Activated naive CD8-positive, alpha-beta T cell treated with anti-CD3 and anti-CD28 coated beads, Interleukin-2, amount 10 ng/mL, durations not matched to agents 7 days and 5 days (primary cell): ENCODE data around the gene GRIP2. TPM values are rescaled to one million over a fixed set of nuclear protein-coding genes. Genes with fewer than 3 reads are reported as not detected.
A peak's percentile ranks its signal among the peaks of the same experiment; 100 is the strongest.

ENCODE experiments used
- ATAC-seq: fragments of 150-1000 bp; cut with Tn5 transposase; one replicate; pipeline ENCODE4 v1.10.0; 2021; ENCODE audit warnings: low read depth, moderate library complexity
- POLR2A ChIA-PET: fragments of 350-600 bp; sonication (Branson Sonifier 250); formaldehyde crosslinking; loops from one replicate; lab custom pipeline; 2021; ENCODE audit warnings: antibody characterized with exemption; lab: Charles Lee
- DNase-seq: peaks from one replicate; pipeline ENCODE4 v3.0.0; 2021
- H3K27ac Mint-ChIP-seq: one replicate; pipeline ENCODE4 v1.8.0; 2022; ENCODE audit warnings: mild to moderate bottlenecking, mixed read lengths
- H3K27me3 Mint-ChIP-seq: one replicate; pipeline ENCODE4 v1.8.0; 2022; ENCODE audit warnings: mild to moderate bottlenecking, moderate library complexity, mixed read lengths
- H3K36me3 Mint-ChIP-seq: one replicate; pipeline ENCODE4 v1.8.0; 2021; ENCODE audit warnings: mild to moderate bottlenecking, mixed read lengths
- H3K4me1 Mint-ChIP-seq: one replicate; pipeline ENCODE4 v1.8.0; 2021; ENCODE audit warnings: mixed read lengths
- H3K4me3 Mint-ChIP-seq: one replicate; pipeline ENCODE4 v1.8.0; 2022; ENCODE audit warnings: mild to moderate bottlenecking, moderate library complexity, mixed read lengths
- H3K9me3 Mint-ChIP-seq: one replicate; pipeline ENCODE4 v1.8.0; 2021; ENCODE audit warnings: mixed read lengths
- total RNA-seq, 2 experiments: library from RNA; stranded (reverse); gene quantifications; one replicate each; pipeline ENCODE4 v1.2.3, GENCODE V29; 2021

The GRIP2 gene
- total RNA-seq, 2 experiments from 2014 or later, result not detected

- DNase-seq (no peak), ATAC-seq (no peak)
- no peaks in the 10 kb centered on the region for H3K9me3 Mint-ChIP-seq
- no peaks in the 10 kb centered on the region for H3K4me1 Mint-ChIP-seq
- POLR2A ChIA-PET, result no interaction called here
- H3K36me3 Mint-ChIP-seq, result peaks cover 5% of the 10 kb centered on the region
- no peaks in the 10 kb centered on the region for H3K27me3 Mint-ChIP-seq
- no peak overlapping the region for H3K4me3 Mint-ChIP-seq
- H3K27ac Mint-ChIP-seq, result no peak overlapping the region
These were observed 59.0 kb downstream of the GRIP2 start for GRCh38 chr3:14481018-14481645.

DNA sequence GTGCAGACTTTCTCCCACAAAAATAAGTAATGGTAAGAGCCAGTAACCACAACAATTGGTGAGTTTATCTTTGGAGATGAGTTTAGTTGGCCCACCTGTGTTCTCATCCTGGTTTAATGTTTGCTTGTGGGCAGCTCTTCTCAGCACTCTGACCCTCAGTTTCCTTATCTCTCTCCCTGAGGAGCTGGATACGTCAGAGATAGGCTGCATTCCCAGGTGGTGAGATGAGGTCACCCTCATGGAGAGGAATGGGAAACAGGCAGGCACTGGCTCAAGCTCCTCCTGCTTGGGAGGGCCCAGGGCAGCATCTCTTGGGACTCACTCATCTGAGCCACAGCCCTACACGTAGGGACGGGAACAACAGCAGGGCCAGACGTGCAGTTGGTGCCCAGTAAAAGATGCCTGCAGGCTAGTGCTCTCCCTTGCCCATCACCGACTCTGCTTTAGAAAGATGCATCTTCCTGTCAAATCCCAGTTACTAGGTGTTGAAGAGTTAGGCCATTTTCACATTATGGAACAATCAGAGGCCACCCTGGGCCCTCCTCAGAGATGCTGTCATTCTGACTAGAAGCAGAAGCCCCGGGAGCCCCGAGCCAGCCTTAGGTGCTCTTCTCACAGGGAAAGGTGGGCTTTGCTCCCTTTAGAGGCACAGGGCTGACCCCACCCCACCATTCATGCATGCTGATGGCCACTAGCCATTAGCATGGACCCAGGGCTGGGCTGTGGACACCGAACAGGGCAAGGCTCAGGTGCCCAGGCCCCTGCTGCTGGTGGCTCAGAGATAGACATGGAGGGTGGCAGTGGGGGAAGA lies 59.7 kb downstream of the GRIP2 start:
- H3K4me3 Mint-ChIP-seq, result no peak overlapping the region
- H3K36me3 Mint-ChIP-seq, result peaks cover 5% of the 10 kb centered on the region
- H3K27ac Mint-ChIP-seq, result no peak overlapping the region
- H3K27me3 Mint-ChIP-seq, result no peaks in the 10 kb centered on the region
- DNase-seq (no peak), ATAC-seq (no peak)
- POLR2A ChIA-PET, result no interaction called here
- H3K9me3 Mint-ChIP-seq, result no peaks in the 10 kb centered on the region
- no peaks in the 10 kb centered on the region for H3K4me1 Mint-ChIP-seq

DNA sequence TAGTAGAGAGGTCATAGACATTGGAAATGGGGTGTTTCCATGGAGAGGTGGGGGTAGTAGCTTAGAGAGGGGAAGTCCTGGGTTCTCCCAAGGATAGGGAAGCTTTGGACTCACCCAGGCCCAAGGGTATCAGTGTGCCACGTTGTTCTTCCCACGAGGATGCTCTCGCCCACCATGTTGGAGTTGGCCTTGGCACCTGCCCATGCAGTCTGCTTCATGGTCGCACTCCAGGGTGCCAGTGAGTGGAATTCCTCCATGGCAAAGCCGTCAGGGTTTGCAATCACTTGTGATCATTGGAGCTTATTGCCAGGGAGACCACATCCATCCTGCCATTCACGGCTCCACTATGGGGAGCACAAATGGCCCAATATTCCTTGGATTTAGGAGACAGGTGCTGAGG lies 60.6 kb downstream of the GRIP2 start:
- Mint-ChIP-seq H3K27me3 (no peaks in the 10 kb centered on the region), H3K27ac (no peak overlapping the region), H3K9me3 (no peaks in the 10 kb centered on the region), H3K36me3 (peaks cover 5% of the 10 kb centered on the region), H3K4me3 (no peak overlapping the region), H3K4me1 (no peaks in the 10 kb centered on the region)
- DNase-seq, result no peak
- POLR2A ChIA-PET, result interaction anchor here (0.6 kb wide), 1 partner anchor 49 kb away, joined by 3 read pairs; no protein-coding TSS in a partner anchor
- no peak for ATAC-seq

DNA sequence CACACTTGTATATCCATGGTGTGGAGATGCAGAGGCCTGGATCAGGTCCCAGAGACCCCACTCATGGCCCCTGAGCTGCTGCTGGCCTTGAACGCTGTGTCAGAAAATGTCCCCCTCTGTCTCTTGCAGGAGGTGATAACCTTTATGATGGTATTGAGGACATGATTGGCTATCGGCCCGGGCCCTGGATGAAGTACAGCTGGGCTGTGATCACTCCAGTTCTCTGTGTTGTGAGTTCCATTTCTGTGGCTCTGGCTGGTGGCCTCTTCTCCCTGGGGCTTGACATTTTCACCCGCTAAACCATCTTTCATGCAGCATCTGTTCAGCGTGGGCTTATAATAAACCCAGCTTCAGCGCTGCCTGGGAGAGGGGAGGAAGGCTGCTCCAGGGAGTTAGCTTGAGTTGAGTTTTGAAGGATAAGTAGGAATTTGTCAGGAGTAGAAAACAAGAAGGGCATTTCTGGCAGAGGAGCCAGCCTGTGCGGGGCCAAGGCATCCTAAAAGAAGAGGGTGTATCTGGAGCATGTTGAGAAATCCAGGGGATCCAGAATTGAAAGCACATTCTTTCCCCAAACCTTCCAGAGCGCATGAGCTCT lies 61.1 kb downstream of the GRIP2 start:
- H3K36me3 Mint-ChIP-seq, result peaks cover 4% of the 10 kb centered on the region

DNA sequence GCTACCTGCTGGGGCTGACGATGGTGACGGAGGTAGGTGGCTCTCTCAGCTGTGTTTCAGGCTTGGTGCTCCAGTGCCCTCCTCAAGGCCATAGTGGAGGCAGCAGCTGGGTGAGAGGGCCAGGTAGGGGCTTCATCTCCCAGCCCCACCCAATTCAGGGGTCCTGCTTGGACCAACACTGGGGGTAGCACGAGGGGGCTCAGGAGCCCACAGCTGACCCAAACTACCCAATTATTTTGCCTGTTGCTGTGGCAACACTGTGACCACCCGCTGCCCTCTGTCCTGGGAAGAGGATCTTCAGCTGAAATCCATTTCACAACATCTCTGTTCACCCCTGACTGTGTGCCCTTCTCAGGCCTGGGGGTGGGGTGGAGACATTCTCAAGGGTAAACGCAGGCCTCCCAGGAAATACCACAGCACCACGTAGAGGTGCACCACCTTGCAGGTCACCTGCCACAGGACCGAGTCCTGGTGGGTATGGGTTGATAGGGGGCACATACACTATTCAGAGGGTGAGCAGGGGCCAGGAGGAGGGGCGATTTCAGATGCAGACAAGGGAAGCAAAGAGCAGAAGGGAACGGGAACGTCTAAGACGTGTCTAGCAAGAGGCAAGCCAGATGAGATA lies 62.7 kb downstream of the GRIP2 start:
- Mint-ChIP-seq H3K4me1 (no peaks in the 10 kb centered on the region), H3K27ac (peak overlapping the region; percentile 25), H3K36me3 (peaks cover 4% of the 10 kb centered on the region), H3K9me3 (no peaks in the 10 kb centered on the region), H3K27me3 (no peaks in the 10 kb centered on the region), H3K4me3 (no peak overlapping the region)
- no peak for DNase-seq
- POLR2A ChIA-PET, result no interaction called here
- ATAC-seq, result no peak

More for the DNA sequence above, 61.1 kb downstream of the GRIP2 start:
- ATAC-seq (no peak), DNase-seq (no peak)
- no peaks in the 10 kb centered on the region for H3K4me1 Mint-ChIP-seq
- no peaks in the 10 kb centered on the region for H3K27me3 Mint-ChIP-seq
- POLR2A ChIA-PET, result interaction anchor here (0.6 kb wide), 1 partner anchor 48 kb away, joined by 3 read pairs; no protein-coding TSS in a partner anchor
- H3K9me3 Mint-ChIP-seq, result no peaks in the 10 kb centered on the region
- H3K27ac Mint-ChIP-seq, result no peak overlapping the region
- no peak overlapping the region for H3K4me3 Mint-ChIP-seq

DNA sequence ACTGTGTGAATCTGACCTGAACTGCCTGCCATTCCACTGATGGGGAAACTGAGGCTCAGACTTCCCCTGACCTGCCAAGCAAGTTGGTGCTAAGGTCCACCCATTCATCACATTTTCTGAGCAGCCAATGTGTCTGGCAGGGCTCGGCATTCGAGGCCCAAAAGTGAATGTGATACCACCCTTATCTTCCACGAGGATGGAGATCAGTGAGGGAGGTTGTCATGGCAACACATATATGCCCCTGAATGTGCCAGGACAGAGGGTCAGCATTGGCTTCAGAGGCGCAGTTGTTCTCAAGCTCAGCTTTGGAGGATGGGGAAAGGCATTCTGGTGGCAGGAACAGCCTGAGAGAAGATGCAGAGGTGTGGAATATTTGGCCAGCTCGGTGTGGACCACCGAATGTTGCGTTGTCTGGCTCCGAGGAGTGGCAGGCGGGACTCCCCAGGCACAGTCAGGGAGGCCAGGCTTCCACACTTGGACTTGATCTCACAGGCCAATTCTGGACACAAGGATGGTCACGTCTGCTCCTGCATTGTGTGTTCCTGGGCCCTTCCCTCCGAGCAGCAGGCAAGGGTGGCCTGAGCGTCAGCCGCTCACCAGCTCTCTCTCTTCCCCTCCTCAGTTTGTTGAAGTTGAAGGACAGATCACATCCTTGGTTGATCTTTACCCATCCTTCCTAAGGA lies 63.4 kb downstream of the GRIP2 start:
- Mint-ChIP-seq H3K27ac (no peak overlapping the region), H3K9me3 (no peaks in the 10 kb centered on the region), H3K4me3 (no peak overlapping the region), H3K4me1 (no peaks in the 10 kb centered on the region), H3K27me3 (no peaks in the 10 kb centered on the region), H3K36me3 (peaks cover 4% of the 10 kb centered on the region)
- DNase-seq (no peak), ATAC-seq (no peak)
- POLR2A ChIA-PET, result no interaction called here

- Mint-ChIP-seq H3K27me3 (no peaks in the 10 kb centered on the region), H3K27ac (no peak overlapping the region), H3K4me3 (no peak overlapping the region), H3K36me3 (peaks cover 4% of the 10 kb centered on the region), H3K9me3 (no peaks in the 10 kb centered on the region), H3K4me1 (no peaks in the 10 kb centered on the region)
- ATAC-seq (no peak), DNase-seq (no peak)
- POLR2A ChIA-PET, result interaction anchor here (0.6 kb wide), 1 partner anchor 73 kb away, joined by 3 read pairs; the partner anchor contains the start of gene SLC6A6
These were observed 64.5 kb downstream of the GRIP2 start for GRCh38 chr3:14475621-14476020.

DNA sequence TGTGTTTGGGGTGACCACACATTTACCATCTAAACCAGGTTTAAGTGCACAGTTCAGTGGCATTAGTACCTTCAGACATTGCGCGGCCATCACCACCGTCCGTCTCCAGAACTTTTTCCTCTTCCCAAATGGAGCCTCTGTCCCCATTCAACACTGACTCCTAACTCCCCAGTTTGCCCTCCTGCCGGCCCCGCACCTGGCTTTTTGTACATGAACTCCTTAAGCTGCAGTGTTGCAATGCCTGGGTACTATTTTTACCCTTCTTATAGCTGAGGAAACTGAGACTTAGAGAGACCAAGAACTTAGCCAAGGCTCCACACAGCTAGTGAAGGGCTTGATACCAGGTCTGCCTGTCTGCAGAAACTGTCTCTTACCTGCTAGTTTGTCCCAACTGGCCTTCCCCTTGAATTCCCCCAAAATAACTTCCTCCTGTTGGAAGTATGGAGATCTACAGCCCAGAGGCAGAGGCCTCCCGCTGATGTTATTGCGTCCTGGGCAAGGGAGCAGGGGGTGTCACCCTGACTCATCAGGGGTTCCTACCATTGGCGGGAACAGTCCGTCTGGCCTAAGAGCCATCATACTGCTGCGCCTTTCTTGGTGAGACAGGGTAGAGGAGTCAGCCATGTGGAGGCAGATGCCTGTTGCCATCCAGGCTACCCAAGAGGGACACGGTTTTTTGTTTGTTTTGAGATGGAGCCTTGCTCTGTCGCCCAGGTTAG lies 65.6 kb downstream of the GRIP2 start:
- POLR2A ChIA-PET, result no interaction called here
- Mint-ChIP-seq H3K9me3 (no peaks in the 10 kb centered on the region), H3K36me3 (peaks cover 4% of the 10 kb centered on the region), H3K4me1 (no peaks in the 10 kb centered on the region), H3K27me3 (no peaks in the 10 kb centered on the region), H3K27ac (no peak overlapping the region), H3K4me3 (no peak overlapping the region)
- ATAC-seq (no peak), DNase-seq (no peak)

- Mint-ChIP-seq H3K4me3 (no peak overlapping the region), H3K4me1 (no peaks in the 10 kb centered on the region), H3K36me3 (peaks cover 4% of the 10 kb centered on the region), H3K27ac (no peak overlapping the region), H3K9me3 (no peaks in the 10 kb centered on the region), H3K27me3 (no peaks in the 10 kb centered on the region)
- ATAC-seq, result no peak
- no peak for DNase-seq
- POLR2A ChIA-PET, result no interaction called here
These were observed 66.7 kb downstream of the GRIP2 start for GRCh38 chr3:14473411-14473891.

GRCh38 chr3:14472471-14473351 lies 67.4 kb downstream of the GRIP2 start:
- no peak for ATAC-seq
- Mint-ChIP-seq H3K36me3 (peaks cover 3% of the 10 kb centered on the region), H3K27ac (no peak overlapping the region), H3K9me3 (no peaks in the 10 kb centered on the region), H3K4me1 (no peaks in the 10 kb centered on the region), H3K27me3 (no peaks in the 10 kb centered on the region), H3K4me3 (no peak overlapping the region)
- DNase-seq, result no peak
- POLR2A ChIA-PET, result interaction anchor here (0.6 kb wide), 1 partner anchor 186 kb away, joined by 3 read pairs; no protein-coding TSS in a partner anchor

GRCh38 chr3:14471690-14472089 lies 68.5 kb downstream of the GRIP2 start:
- Mint-ChIP-seq H3K27me3 (no peaks in the 10 kb centered on the region), H3K27ac (no peak overlapping the region), H3K36me3 (peaks cover 2% of the 10 kb centered on the region), H3K4me3 (no peak overlapping the region), H3K9me3 (no peaks in the 10 kb centered on the region), H3K4me1 (no peaks in the 10 kb centered on the region)
- ATAC-seq (no peak), DNase-seq (no peak)
- POLR2A ChIA-PET, result no interaction called here
